G401.6 (cell line): ENCODE results near the gene MEF2B.
A peak's percentile ranks its signal among the peaks of the same experiment; 100 is the strongest.
"Not testable (repeated sequence)": the region's sequence is repeated elsewhere in the genome, so short reads cannot be mapped to it uniquely, and the experiment has no call there.

Source experiments
- FAIRE-seq: peaks from 2 replicates; lab custom pipeline; 2012; peaks lifted over from hg19 to GRCh38; lab: Jason Lieb, UNC

The MEF2B gene

DNA sequence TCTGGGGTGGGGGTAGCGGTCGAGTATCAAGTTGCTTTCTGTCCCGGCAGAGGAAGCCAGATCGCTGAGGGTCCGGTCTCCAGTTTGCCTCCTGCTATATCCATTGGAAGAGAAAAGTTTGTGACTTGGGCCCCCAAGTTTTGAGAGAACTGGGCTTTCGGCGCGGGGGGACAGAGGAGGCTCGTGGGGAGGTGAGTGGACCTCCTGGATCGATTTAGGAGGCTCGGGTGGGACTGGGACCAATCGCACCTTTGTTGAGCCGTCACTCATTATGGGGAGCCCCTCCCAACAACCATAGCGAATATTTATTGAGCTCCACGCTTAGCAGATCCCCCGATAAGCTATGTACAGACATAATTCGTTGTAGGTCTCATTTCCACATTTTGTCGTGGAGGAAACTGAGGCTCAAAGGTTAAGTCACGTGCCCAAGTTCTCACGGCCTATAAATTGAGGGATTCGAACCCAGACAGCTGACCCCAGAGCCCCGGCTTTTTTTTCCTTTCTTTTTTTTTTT, 22.9 kb upstream of the MEF2B start:
- no peak for FAIRE-seq

GRCh38 chr19:19192078-19192882, 22.2 kb upstream of the MEF2B start, which contains the start of the genes BORCS8 and RFXANK:
TSS of gene BORCS8 (minus strand) at chr19:19192152. CDS start at chr19:19192117, 35 bp downstream.
TSS of gene RFXANK (plus strand) at chr19:19192258. CDS start at chr19:19193947, 1,689 bp downstream.
- FAIRE-seq, result peak; percentile 99

DNA sequence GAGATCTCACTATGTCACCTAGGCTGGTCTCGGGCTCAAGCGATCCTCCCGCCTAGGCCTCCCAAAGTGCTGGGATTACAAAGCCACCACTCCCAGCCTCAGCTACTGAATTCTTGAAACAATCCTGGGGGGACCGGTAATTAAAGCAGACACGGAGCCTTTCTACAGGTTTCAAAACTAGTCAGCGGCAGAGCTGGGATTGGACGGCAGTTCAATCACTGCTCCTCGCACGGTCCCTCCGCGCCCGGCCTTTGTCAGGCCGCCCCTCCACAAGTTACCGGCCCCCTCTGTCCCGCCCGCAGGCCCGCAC, 21.7 kb upstream of the MEF2B start:
- no peak for FAIRE-seq

GRCh38 chr19:19186742-19187141, 16.7 kb upstream of the MEF2B start:
- FAIRE-seq, result no peak

DNA sequence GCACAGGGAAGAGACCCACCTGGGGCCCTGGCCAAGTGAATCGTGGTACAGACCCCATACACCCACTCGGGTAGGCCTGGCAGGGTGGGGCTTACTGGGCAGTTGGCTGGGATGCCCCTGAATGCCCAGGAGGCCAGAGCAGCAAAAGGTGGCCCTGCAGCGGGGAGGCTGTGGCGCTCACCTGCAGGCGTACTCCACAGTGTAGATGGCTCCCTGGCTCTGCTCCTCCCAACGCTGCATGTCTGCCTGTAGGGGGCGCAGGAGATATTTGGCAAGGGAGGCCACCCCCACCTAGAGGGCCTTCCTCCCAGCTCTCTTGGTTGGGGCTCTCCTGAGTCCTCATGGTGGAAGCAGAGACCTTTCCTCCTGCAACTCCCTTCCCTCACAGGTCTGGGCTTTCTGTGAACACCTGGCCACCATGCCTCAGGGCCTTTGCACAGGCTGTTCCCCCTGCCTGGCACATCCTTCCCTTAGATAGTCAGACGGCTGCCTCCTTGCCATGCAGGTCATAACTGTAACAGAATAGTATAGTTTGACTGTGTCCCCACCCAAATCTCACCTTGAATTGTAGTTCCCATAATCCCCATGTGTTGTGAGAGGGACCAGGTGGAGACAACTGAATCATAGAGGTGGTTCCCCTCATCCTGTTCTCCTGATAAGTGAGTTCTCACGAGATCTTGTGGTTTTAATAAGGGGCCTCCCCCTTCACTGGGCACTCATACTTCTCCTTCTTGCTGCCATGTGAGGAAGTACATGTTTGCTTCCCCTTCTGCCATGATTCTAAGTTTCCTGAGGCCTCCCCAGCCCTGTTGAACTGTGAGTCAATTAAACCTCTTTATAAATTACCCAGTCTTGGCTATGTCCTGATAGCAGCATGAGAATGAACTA, 16.0 kb upstream of the MEF2B start:
- no peak for FAIRE-seq

DNA sequence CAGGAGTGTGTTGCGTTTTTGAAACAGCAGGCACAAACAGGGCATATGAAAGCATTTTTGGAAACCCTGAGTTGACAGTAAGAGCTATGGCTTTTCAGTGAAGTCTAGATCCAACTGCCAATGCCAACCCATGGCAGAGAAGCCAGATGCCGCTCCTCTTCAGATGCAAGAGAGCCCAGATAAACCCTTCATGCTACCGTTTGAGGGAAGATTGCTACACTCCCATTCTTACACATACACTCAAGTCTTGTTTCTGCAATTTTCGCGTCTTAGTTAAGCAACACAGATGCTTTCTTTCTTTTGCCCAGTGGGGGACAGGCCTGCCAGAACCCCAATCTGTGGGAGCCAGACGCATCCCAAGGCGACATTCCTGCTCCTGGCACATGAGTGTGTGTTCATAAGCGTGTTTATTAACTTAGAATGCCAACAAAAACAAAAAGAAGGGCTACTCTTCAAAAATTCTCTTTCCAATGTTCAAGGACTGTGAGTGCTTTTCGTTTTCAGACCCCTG, 11.5 kb upstream of the MEF2B start:
- FAIRE-seq, result no peak

DNA sequence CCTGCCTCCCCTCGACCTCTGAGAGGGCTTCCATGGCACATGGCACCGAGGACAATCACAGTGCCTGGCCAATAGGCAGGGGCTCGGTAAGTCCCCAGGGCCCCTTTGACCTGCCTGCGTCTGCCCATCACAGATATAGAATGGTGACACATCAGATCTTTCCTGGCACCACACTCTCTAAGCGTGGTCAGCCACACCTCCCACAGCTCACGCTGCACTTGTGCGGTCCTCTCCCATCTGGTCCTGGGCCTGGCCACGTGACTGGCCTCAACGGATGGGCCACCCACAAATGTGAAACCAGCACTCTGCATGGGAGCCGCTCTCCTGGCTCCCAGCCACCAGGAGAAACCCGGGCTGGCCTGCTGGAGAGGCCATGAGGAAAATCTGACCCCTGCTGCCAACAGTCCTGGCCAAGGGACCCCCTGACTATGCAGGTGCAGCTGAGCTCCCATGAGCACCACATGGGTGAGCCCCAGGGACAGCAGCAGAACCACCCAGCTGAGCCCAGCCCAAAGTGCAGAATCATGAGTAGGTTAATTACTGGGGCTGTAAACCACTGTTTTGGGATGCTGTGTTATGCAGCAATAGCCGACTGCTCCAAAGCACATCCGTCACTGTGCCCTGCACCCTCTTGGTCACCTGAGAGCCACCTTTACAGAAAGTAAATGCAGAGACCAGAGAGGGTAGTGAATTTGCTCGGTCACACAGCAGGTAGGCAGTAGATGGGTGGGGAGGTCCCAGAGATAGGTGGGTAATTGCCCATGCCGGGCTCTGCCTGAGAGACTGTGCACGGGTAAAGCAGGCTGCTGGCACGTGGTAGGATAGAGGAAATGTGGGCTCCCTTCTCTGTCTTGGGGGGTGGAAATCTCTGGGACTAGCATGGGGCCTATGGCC, 9.7 kb upstream of the MEF2B start:
- FAIRE-seq, result no peak

GRCh38 chr19:19176950-19177349, 6.9 kb upstream of the MEF2B start:
- FAIRE-seq, result no peak

GRCh38 chr19:19173243-19173642, 3.2 kb upstream of the MEF2B start:
- FAIRE-seq, result not testable (repeated sequence)

DNA sequence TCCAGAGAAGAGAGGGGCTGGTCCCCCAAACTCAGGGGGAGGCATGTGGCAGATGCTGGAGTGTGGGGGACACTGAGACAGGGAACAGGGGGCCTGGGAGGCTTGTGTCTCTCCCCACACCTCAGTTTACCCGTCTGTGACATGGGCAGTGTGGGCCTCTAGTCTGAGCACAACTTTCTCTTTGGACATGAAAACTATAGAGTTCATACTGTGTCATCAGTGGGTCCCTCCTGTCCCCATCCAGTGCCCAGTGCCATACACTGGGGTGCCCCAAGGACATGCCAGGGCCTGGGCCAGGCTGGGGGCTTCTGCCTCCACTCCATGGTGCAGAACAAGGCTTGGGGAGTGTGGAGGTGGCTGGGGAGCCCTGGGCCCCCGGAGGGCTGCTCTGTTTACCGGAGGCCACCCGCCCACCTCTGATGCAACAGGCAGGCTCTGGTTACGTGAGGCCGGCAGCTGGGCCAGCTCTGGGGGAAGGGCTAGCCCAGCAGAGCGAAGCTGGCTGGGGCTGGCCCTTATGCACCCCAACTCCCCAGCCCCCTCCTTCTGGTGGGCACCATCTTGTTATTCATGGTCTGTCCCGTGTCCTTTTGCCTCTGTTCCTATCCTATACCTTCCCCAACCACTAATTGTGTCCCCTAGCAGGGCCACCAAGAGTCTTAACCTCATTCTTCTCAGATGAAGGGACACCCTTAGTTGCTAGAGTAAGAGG, 1.9 kb upstream of the MEF2B start:
- no peak for FAIRE-seq

GRCh38 chr19:19170873-19171672, 1.0 kb upstream of the MEF2B start:
- no peak for FAIRE-seq

DNA sequence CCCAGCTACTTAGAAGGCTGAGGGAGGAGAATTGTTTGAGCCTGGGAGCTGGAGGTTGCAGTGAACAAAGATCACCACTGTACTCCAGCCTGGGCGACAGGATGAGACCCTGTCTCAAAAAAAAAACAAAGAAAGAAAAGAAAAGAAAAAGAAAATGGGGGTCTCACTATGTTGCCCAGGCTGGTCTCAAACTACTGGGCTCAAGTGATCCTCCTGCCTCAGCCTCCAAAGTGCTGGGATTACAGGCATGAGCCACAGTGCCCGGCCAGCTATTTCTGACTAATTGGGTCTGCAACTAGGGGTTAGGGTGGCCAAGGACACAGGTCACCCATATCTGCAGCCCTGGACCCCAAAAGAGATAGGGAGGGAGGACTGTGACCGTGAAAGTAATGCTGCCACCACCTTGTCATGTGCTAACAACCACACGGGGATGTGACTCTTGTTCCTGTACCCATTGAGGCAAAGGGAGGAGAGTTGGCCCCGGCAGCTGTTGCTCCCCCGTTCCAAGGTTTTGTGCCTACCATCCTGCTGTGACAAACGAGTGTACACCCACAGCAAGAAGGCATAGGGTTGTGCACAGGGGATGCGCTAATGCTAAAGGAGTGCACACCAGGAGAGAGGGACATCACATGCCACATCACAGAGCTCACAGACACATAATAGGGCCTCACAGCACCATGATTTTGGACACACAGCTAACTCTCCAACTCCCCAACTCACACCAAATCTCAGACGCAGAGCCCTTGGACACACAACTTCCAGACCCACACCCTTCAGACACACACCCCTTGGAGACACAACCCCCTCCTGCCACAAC, 619 bp downstream of the MEF2B start:
- no peak for FAIRE-seq

GRCh38 chr19:19167612-19168011, 2.5 kb downstream of the MEF2B start:
- FAIRE-seq, result no peak

DNA sequence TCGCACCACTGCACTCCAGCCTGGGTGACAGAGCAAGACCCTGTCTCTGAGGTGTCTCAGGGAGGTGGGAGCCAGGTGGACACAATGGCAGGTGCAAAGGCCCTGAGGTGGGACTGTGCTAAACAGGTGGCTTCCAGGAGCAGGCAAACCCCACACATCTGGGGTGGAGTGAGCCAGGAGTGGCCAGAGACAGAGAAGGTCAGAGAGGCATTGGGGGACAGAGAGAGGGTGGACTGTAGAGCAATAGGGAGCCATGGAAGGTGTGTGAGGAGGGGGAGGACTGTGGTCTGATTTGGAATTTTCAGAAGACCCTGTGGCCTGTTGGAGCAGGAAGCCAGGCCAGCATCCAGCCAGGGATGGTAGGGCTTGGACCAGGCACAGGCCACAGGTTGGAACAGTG, 4.7 kb downstream of the MEF2B start:
- FAIRE-seq, result no peak

- FAIRE-seq, result no peak
These were observed 7.6 kb downstream of the MEF2B start for GRCh38 chr19:19162495-19162894.

- FAIRE-seq, result no peak
These were observed 9.5 kb downstream of the MEF2B start for GRCh38 chr19:19160461-19161035.

DNA sequence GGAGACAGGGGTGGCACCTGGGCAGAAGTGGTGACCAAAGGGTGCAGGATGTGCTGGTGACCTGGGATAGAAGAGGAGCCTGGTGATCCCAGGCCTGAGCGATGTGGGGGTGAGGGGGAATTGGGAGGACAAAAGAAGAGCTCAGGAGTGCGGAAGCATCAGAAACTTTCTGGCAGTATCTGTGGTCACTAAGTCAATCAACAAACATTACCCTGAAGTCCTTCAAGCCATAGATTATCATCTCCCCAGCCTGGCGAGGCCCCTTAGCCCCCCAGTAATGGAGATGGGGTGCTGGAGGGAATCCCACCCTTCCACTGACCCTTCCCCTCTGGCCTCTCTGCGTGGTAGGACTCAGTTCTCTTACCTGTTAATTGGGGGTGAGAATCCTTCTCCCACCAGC, 10.5 kb downstream of the MEF2B start:
- no peak for FAIRE-seq

DNA sequence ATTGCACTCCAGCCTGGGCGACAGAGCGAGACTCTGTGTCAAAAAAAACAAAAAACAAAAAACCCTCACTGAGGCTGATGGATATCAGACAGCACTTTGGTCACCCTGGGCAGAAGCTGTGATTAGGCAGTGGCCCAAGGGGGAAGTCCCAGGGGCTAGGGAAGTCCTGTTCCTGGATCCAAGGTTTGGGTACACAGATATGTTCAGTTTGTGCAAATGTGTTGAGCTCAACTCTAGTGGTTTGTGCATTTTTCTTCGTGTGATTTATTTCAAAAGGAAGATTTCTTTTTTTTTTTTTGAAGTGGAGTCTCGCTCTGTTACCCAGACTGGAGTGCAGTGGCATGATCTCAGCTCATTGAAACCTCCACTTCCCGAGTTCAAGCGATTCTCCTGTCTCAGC, 12.3 kb downstream of the MEF2B start:
- FAIRE-seq, result no peak
